H4 (cell line): ENCODE data around the gene SPATA45. TPM values are rescaled to one million over a fixed set of nuclear protein-coding genes. Genes with fewer than 3 reads are reported as not detected.

Experiments used
- DNase-seq: peaks from one replicate; pipeline ENCODE4 v3.0.0-alpha.2; 2015; ENCODE audit warnings: low spot score
- total RNA-seq: library from RNA; depleted of rRNA; stranded (reverse); fragments of >200 nt; shearing (Covaris generic); gene quantifications from 2 replicates; pipeline ENCODE4 v1.2.3, GENCODE V29; 2014; rRNA removed

The SPATA45 gene
- total RNA-seq, 1 experiment from 2014 or later = 0.75 TPM

DNA sequence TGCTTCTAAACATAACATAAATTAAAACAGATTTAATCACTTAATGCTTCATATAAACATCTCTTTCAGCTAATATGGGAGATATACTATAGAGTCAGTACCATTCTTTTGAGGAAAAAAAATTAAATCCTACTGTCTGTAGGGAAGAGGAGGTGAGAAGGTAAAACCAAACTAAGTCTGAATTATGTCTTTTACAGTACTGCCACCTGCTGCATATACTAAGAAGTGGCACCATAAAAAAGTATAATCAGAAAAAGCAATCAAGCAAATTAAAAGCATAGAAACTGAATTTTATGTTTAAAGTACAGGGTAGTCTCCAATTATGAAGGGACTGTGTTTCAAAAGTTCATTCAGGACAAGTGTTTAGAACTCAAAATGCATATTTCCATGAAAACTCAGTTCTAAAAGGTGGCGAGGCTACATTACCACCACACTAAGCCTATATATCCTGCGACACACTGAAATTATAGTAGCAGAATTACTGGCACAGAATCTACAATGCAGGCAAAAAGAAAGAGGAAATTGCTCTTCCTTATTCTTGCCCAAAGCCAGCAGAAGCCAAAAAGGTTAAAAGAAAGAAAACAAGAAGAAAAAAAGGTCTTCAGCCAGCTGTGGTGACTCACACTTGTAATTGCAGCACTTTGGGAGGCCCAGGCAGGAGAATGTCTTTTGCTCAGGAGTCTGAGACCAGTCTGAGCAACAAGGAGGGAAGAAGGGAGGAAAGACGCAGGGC lies 64.9 kb downstream of the SPATA45 start:
- peak; percentile 27 for DNase-seq

DNA sequence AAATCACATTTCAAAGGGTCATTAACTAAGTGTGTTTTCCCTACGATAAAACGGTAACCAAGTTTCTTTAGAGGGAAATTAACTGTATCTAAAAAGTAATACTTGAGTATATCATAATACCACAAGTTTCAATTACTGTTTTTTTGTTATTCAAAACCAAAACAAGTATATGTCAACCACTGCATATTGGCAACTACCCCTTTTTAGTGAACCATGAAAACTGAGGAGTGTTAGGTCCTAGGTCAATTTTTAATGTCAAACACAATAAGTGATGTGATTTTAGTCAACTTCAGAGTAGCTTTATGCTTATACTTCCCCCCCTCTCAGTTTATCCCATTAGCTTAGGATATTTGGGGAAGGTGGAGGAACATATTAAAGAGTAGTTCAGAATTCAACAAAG lies 66.2 kb downstream of the SPATA45 start:
- DNase-seq = no peak

DNA sequence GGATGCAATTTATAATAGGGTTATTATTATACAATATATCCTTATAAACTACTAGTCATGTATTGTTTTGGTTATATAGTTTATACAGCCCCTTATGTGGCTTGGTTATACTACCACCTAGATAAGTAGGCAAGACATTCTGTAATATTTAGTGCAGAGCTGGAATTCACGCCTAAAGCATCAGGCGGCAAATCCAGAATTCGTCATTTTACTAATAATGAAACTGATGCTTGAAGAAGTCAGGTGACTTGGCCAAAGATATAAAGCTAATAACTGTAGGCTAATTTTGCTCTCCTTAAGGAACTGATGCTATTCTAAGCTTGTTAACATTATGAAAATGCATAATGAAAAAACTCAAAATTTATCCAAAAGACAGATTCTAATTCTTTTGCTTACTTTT lies 66.7 kb downstream of the SPATA45 start:
- DNase-seq = no peak

Other genes starting within 250 kb of the SPATA45 start
- gene ATF3, start 238.9 kb downstream of the SPATA45 start, total RNA-seq = 9.1 and 13.3 TPM in 2 replicates
- 3.8 and 6.5 TPM in 2 replicates for gene BATF3, start 147.8 kb downstream of the SPATA45 start, total RNA-seq
- 46.8 and 51.2 TPM in 2 replicates for gene NSL1, start 55.9 kb downstream of the SPATA45 start, total RNA-seq
- 18.7 and 25.3 TPM in 2 replicates for gene TATDN3, start 55.8 kb downstream of the SPATA45 start, total RNA-seq
- gene FLVCR1, start 10.6 kb upstream of the SPATA45 start, total RNA-seq = 9.3 and 9.7 TPM in 2 replicates
- 0.31 and 2.5 TPM in 2 replicates for gene VASH2, start 102.9 kb upstream of the SPATA45 start, total RNA-seq
- 30.8 and 32.7 TPM in 2 replicates for gene ANGEL2, start 168.2 kb upstream of the SPATA45 start, total RNA-seq
- 11.4 and 16.6 TPM in 2 replicates for gene RPS6KC1, start 203.6 kb upstream of the SPATA45 start, total RNA-seq